GM21576 (cell line): Measurements from ENCODE around the gene TSPAN18.

Experiments
- ATAC-seq: cut with Tn5 transposase; IDR thresholded peaks from one replicate; pipeline ENCODE4 v1.9.1; 2021; ENCODE audit warnings: mild to moderate bottlenecking, moderate library complexity; ENCODE audit not compliant: unreplicated experiment

The TSPAN18 gene

GRCh38 chr11:44819346-44819745 lies 92.6 kb downstream of the TSPAN18 start:
- no peak for ATAC-seq

DNA sequence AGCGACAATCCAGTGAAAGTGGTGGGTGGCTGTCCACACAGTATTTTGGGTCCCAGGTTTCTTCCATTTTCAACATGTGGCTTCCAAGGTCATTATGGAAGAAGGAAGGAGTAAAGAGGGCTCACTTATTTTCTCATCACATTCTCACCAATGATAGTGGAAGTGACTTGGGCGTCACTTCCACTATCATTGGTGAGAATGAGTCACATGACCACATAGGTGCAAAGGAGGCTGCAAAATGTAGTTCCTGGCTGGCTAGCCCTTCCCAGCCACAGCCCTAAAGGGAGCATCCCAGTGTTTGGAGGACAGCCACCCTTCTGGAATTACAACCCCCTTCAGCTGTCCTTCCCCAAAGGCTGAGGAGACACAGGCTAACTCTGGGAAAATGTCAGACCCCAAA lies 95.6 kb downstream of the TSPAN18 start:
- no peak for ATAC-seq

- ATAC-seq: no peak
These were observed 96.2 kb downstream of the TSPAN18 start for GRCh38 chr11:44823006-44823405.

DNA sequence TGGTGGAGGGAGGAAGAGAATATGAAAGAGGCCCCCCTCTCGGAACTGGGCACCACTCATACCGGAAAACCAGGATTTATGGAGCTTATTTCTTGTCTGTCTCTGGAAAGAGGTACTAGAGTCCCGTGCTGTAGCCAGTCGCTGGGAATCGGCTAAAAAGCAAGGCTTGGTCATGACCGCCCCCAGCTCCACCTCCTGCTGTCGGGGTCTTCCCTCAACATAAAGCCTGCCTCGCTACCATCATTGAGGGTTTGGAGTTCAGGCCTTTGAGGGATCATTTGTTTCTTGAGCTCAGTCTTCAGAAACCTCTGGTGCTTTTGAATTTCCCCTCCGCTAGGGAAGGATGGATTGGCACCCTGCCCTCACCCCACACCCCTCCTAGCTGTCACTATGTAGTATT lies 97.1 kb downstream of the TSPAN18 start:
- no peak for ATAC-seq

- no peak for ATAC-seq
These were observed 97.5 kb downstream of the TSPAN18 start for GRCh38 chr11:44824300-44824704.

GRCh38 chr11:44825058-44825785 lies 98.5 kb downstream of the TSPAN18 start:
- ATAC-seq: no peak

DNA sequence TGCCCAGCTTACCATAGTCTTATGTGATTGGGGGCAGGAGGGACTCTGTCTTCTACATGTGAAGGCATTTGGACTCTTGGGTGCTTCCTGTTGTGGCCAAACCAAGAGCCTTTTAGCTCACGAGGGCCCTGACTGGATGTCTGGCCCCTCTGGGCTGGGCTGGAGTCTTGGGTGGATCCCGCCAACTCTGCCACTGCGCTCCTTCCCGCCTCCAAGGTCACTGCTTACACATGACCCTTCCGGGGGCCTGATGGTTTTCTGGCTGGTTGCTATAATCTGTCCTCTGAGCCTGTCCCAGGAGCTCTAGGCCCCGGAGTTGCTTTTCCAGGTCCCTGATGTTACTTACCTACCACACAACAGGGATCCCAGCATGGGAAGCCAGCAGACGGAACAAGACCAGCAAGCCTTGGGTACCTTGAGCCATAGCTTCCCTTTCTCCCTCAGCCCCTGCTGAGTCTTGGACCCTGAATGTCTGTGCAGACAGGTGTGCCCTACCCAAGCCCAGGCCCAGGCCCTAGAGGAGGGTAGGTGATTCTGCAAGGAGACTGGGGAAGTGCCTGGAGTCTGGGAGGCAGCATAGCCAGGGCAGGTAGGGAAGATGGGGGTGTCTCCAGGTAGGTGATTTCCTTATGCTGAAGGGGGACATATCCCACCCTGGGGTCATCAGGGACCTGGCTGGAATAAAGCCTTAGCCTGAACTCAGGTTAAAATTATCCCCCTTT lies 100.3 kb downstream of the TSPAN18 start:
- ATAC-seq: no peak

DNA sequence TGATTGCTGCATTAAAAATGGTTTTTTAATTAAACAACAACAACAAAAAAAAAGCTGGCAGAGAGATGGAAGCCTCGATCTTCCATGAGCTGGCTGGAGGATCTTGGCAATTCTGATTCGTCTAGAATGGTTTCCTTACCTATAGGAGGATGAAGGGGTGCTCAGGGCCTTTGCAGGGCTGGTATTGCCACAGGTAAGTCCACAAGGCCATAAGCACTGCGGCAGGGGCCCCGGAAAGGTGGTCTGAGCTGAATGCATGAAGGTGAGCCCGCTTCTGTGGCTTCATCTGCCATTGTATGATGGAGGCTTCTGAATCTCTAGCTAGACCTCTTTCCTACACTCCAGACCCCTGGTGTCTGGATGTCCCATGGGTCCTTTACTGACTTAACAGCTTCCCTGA lies 101.5 kb downstream of the TSPAN18 start:
- no peak for ATAC-seq

DNA sequence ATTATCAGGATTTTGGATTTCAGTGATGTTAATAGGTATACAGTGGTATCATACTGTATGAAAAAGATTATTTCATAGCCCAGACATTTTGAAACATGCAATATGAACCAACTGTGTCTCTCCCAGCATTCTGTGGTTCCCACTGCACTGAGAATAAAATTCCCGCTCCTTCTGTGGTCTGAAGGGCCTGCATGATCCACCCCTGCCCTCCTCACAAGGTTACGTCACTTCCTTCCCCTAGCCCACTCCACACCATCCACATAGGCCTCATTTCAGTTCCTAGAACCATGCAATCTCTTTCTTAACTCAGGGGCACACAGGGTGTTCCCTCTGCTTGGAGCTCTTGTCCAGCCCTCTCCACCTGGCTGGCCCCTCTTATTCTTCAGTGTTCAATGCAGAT lies 103.1 kb downstream of the TSPAN18 start:
- no peak for ATAC-seq

DNA sequence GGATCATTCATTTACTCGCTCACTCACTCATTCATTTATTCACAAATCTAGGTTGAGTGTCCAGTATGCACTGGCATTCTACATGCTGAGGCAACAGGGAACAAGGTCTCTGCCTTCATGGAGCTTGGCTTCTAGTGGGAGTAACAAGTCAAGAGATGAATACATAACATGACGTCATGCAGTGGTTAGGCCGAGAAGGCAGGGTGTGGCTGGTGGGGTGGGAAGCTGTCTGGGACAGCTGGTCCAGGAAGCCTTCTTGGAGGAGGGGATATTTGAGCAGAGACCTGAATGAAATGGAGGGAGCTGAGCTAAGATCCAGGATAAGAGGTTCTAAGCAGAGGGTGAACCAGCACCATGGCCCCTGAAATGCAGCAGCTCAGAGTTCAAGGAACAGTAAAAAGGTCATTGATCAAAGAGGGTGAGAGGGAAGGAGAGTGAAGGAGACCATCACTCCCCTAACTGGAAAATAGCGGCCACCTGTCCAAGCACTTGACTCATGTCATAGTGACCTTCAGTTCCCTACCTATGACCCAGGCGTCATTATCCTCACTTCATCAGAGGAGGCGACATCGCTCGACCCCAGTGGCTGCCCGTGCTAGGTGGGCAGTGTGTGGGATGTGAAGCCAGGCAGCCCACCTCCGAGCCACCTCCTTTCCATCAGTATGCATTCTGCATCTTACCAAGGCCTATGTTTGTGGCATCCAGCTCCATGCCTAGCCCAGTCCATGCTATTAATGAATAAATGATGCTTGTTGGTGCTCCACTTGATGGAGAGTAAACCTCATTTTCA lies 105.0 kb downstream of the TSPAN18 start:
- ATAC-seq: no peak

GRCh38 chr11:44832452-44832851 lies 105.7 kb downstream of the TSPAN18 start:
- no peak for ATAC-seq

DNA sequence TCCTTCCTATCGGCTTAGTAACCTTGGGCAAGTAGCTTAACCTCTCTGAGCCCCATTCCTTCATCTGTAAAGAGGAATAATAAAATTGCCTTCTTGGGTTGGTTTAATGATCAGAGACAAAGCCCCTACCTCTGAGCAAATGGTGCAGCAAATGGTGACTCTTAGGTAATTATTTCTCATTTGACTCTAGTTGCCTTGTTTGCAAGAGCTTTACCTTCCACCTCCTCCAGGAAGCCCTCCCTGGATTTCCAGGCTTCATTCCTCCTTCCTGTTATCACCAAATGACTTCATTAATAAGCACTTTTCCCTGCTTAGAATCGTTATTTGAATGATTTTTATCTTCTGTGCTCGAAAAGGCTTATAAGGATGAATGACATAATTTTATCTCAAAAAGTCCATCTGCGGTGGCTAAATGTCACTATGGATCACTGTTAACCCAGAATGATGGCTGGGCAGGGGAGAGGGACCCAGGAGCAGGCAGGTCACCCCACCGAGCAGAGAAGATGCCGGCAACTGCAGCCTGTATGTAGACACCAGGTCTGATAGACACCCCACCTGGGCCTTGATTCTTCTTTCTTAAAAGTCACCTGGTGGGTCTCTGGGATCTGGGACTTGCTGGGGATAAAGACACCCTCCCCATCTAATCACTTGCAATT lies 106.6 kb downstream of the TSPAN18 start:
- ATAC-seq: no peak

DNA sequence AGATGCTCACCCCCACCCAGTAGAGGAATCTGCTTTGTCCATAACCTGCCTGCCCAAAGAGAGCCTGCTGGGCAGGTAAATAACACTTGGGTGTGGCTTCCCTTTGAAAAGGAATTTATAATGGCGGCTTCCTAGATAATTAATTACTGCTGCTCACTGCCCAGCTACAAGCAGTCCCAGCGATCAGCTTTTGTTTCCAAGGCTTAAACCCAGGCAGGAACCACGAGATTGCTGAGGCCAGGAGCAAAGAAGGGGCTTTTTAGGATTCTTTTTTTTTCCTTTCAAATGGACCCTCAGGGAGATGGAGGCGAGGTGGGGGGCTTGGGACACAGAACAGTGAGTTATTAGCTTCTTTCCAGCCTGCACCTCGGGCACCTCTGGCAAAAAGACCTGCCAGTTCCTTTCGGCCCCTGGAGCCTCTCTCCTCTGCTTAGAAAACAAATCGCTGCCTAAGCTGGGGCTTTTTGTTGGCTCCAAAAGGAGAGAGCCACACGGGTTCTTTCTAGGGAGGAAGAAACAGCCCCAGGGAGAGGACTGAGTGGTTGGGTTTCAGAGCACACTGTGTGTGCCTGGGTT lies 107.2 kb downstream of the TSPAN18 start:
- no peak for ATAC-seq

GRCh38 chr11:44834846-44835245 lies 108.1 kb downstream of the TSPAN18 start:
- no peak for ATAC-seq

GRCh38 chr11:44835296-44835695 lies 108.5 kb downstream of the TSPAN18 start:
- no peak for ATAC-seq

GRCh38 chr11:44835938-44836337 lies 109.2 kb downstream of the TSPAN18 start:
- no peak for ATAC-seq

DNA sequence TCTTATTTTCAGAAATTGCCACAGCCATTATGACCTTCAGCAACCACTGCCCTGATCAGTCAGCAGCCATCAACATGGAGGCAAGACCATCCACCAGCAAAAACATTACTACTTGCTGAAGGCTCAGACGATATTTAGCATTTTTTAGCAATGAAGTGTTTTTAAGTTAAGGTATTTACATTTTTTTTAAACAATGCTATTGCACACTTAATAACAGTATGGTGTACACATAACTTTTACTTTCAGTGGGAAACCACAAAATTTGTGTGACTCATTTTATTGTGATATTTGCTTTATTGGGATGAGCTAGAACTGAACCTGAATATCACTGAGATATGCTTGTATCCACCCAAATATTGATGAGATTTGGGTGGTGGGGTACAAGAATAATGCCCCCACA lies 110.9 kb downstream of the TSPAN18 start:
- no peak for ATAC-seq

DNA sequence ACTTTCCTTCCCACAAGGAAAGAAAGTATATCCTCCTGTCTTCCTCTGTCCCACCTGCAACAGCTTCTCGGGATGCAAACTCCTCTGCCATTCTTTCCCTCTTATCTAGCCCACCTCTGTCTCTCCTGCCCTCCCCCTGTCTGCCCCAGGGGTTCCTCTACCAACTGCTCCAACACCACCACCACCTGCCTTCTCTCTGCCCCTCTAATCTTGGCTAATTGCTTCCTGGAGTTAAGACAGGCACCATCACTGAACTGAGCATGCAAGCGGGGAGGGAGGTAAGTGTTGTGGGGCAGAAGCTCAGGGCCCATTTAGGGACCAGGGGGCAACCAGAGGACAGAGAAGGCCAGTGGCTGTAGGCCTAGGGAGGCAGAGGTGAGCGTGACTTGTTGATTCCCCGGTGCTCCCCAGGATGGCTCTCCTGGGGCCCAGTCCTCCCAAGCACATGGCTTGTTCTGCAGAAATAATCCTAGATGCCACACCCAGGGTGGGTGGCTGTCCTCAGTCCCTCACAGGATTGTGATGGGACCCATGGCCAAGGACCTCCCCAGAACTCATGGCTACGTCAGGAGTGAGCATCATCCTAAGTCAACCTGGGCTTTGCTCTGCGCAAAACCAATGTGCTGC lies 112.8 kb downstream of the TSPAN18 start:
- ATAC-seq: no peak

- no peak for ATAC-seq
These were observed 113.3 kb downstream of the TSPAN18 start for GRCh38 chr11:44840085-44840478.

DNA sequence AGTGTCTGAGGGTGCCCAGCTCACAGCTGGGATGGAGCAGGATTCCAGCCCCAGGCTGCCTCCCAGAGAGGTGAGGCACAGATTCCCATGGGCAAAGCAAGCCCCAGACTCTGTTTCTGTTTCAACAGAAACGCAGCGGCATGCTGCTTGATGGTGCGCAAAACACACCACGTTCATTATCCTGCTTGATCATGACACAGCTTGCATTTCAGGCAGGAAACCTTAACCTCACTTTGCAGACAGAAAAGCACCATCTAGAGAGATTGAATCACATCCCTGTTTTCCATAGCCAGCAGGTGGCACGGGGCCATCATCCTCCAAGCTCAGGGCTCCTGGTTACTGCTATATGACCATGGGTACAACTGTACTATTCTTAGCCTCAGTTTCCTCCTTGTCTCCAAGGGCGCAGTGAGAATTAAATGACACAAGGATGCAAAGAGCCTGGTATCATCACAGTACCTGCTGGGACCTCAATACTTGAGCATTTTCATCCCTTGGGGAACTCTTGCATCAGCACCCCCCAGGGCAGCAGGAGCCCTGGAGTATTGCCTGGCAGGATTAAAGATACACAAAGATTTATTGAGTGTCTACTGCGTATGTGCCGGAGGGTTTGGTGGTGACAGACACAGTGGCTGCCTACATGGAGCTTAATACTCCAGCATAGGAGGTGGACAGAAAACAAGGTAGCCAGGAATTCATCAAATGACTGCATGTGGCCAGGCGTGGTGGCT lies 113.9 kb downstream of the TSPAN18 start:
- ATAC-seq: no peak
